ENCODE data around the gene C11orf54. TPM values are rescaled to one million over a fixed set of nuclear protein-coding genes. Genes with fewer than 3 reads are reported as not detected.

The C11orf54 gene
- polyA plus RNA-seq, 5 donors: 51.1 to 82.0 (median 61.2) TPM

Other genes starting within 250 kb of the C11orf54 start
- gene SMCO4, start 198.3 kb upstream of the C11orf54 start, polyA plus RNA-seq (ENCODE audit: insufficient read depth in 1 of 5, insufficient read length in 5 of 5, low replicate concordance in 1 of 5): 10 to 100 TPM; 15.2 to 22.4 (median 15.8) TPM
- gene CEP295, start 80.0 kb upstream of the C11orf54 start, polyA plus RNA-seq (ENCODE audit: insufficient read depth in 1 of 5, insufficient read length in 5 of 5, low replicate concordance in 1 of 5): 10 to 100 TPM; 14.2 to 31.3 (median 28.4) TPM
- 100 to 1,000 TPM; 131 to 243 (median 184) TPM for gene TAF1D, start 177 bp upstream of the C11orf54 start, polyA plus RNA-seq (ENCODE audit: insufficient read depth in 1 of 5, insufficient read length in 5 of 5, low replicate concordance in 1 of 5)
- gene MED17, start 42.6 kb downstream of the C11orf54 start, polyA plus RNA-seq (ENCODE audit: insufficient read depth in 1 of 5, insufficient read length in 5 of 5, low replicate concordance in 1 of 5): 10 to 100 TPM; 40.6 to 52.1 (median 43.2) TPM
- 1 to 10 TPM in 1 of 5 donors, under 1 TPM in 4; 0.38 to 1.3 (median 0.76) TPM for gene VSTM5, start 108.9 kb downstream of the C11orf54 start, polyA plus RNA-seq (ENCODE audit: insufficient read depth in 1 of 5, insufficient read length in 5 of 5, low replicate concordance in 1 of 5)

Measured in right lung (tissue), 5 donors.